CD14-positive monocyte (primary cell): Measurements from ENCODE around the gene C4orf54. TPM values are rescaled to one million over a fixed set of nuclear protein-coding genes. Genes with fewer than 3 reads are reported as not detected.

Experiments
- DNase-seq, 3 donors: peaks; one replicate each; pipeline ENCODE4 v3.0.0-alpha.2; 2011 to 2022
- H2AFZ ChIP-seq: 2 replicates; pipeline ENCODE4 v1.6.0; 2012; ENCODE audit warnings: mild to moderate bottlenecking, low read depth, low read length, inconsistent platforms; ENCODE audit not compliant: insufficient read depth, poor library complexity, severe bottlenecking
- H3K27ac ChIP-seq, 2 donors: 1 replicate in 1 of 2; 2 replicates in 1 of 2; pipeline ENCODE4 v1.5.1; 2012 to 2013; ENCODE audit warnings: low read length in 2 of 2, control low read depth in 1 of 2, inconsistent platforms in 1 of 2, low read depth in 1 of 2, mild to moderate bottlenecking in 1 of 2
- H3K27me3 ChIP-seq, 2 donors: one replicate each; pipeline versions ENCODE4 v1.6.0 to v1.6.1; 2011 to 2013; ENCODE audit warnings: low read length in 2 of 2; ENCODE audit not compliant: control insufficient read depth in 2 of 2, insufficient read depth in 2 of 2
- H3K36me3 ChIP-seq, 2 donors: replicated peaks in 1 of 2; 1 replicate in 1 of 2; 2 replicates in 1 of 2; pipeline versions ENCODE4 v1.5.1 to v1.6.1; 2012 to 2013; ENCODE audit warnings: low read length in 2 of 2, control low read depth in 1 of 2, inconsistent platforms in 1 of 2, mild to moderate bottlenecking in 1 of 2; ENCODE audit not compliant: insufficient read depth in 2 of 2, control insufficient read depth in 1 of 2
- H3K4me1 ChIP-seq, 2 donors: 1 replicate in 1 of 2; 2 replicates in 1 of 2; pipeline versions ENCODE4 v1.5.1 to v1.6.1; 2012 to 2013; ENCODE audit warnings: low read length in 2 of 2, control low read depth in 1 of 2, inconsistent platforms in 1 of 2, mild to moderate bottlenecking in 1 of 2, moderate library complexity in 1 of 2; ENCODE audit not compliant: insufficient read depth in 2 of 2, control insufficient read depth in 1 of 2
- H3K4me2 ChIP-seq: replicated peaks from 2 replicates; pipeline ENCODE3; 2012; ENCODE audit warnings: low read length, moderate library complexity, mild to moderate bottlenecking; ENCODE audit not compliant: poor library complexity, severe bottlenecking; ENCODE audit errors: extremely low read depth
- H3K4me3 ChIP-seq, 3 experiments: fragments of 200-600 bp in 1 of 3; sonication (generic) in 1 of 3; replicated peaks in 1 of 3; 1 replicate in 2 of 3; 2 replicates in 1 of 3; pipeline ENCODE4 v1.5.1; 2011 to 2013; ENCODE audit warnings: low read length in 3 of 3, mild to moderate bottlenecking in 3 of 3, control low read depth in 2 of 3, low read depth in 2 of 3, inconsistent platforms in 1 of 3, moderate library complexity in 1 of 3
- H3K79me2 ChIP-seq: 2 replicates; pipeline ENCODE4 v1.6.0; 2012; ENCODE audit warnings: mild to moderate bottlenecking, control low read depth, inconsistent platforms, low read length, moderate library complexity; ENCODE audit not compliant: insufficient read depth
- H3K9ac ChIP-seq: 2 replicates; pipeline ENCODE4 v1.6.0; 2017; ENCODE audit warnings: low read length, mild to moderate bottlenecking; ENCODE audit not compliant: insufficient read depth, poor library complexity, severe bottlenecking
- H3K9me3 ChIP-seq, 2 donors: replicated peaks in 1 of 2; 1 replicate in 1 of 2; 2 replicates in 1 of 2; pipeline versions ENCODE4 v1.5.1 to v1.6.1; 2012 to 2013; ENCODE audit warnings: low read length in 2 of 2, control low read depth in 1 of 2; ENCODE audit not compliant: control insufficient read depth in 1 of 2, insufficient read depth in 1 of 2
- H4K20me1 ChIP-seq: 2 replicates; pipeline ENCODE4 v1.6.0; 2012; ENCODE audit warnings: mild to moderate bottlenecking, low read length, control low read depth, moderate library complexity; ENCODE audit not compliant: insufficient read depth
- H3K27ac Mint-ChIP-seq, 7 donors: one replicate each; pipeline ENCODE4 v1.8.0; 2020; ENCODE audit warnings: mild to moderate bottlenecking in 7 of 7, mixed read lengths in 7 of 7, moderate library complexity in 6 of 7, inconsistent platforms in 2 of 7
- H3K27me3 Mint-ChIP-seq, 3 donors: one replicate each; pipeline ENCODE4 v1.8.0; 2021 to 2022; ENCODE audit warnings: low read depth in 3 of 3, mild to moderate bottlenecking in 3 of 3, mixed read lengths in 3 of 3, moderate library complexity in 3 of 3, inconsistent platforms in 1 of 3
- H3K36me3 Mint-ChIP-seq, 2 donors: one replicate each; pipeline ENCODE4 v1.8.0; 2020; ENCODE audit warnings: mixed read lengths in 2 of 2, inconsistent platforms in 1 of 2, mild to moderate bottlenecking in 1 of 2
- H3K4me1 Mint-ChIP-seq: one replicate; pipeline ENCODE4 v1.8.0; 2020; ENCODE audit warnings: mild to moderate bottlenecking, mixed read lengths
- H3K4me3 Mint-ChIP-seq, 2 donors: one replicate each; pipeline ENCODE4 v1.8.0; 2020; ENCODE audit warnings: mild to moderate bottlenecking in 2 of 2, mixed read lengths in 2 of 2, moderate library complexity in 1 of 2
- H3K9me3 Mint-ChIP-seq, 7 donors: one replicate each; pipeline ENCODE4 v1.8.0; 2020 to 2022; ENCODE audit warnings: mixed read lengths in 7 of 7, mild to moderate bottlenecking in 6 of 7, moderate library complexity in 6 of 7, inconsistent platforms in 2 of 7
- CTCF ChIP-seq: fragments of 200-600 bp; IDR thresholded peaks from one replicate; pipeline ENCODE4 v1.8.0; 2022; ENCODE audit warnings: antibody characterized with exemption, mild to moderate bottlenecking
- WGBS: methylation state at CpG from one replicate; pipeline ENCODE4 v1.1.5; 2013; ENCODE audit warnings: missing lambda C conversion rate; ENCODE audit not compliant: insufficient coverage; 5-methylcytosine and 5-hydroxymethylcytosine counted together
- intact Hi-C, 2 donors: fragments of 100-400 bp; cut with micrococcal nuclease; formaldehyde crosslinking; loops; one replicate each; pipeline versions ENCODE4 v1.15.0 to v1.15.1; 2023
- polyA plus RNA-seq, 3 donors: library from polyadenylated mRNA; depleted of rRNA in 1 of 3; unstranded in 2 of 3; stranded (reverse) in 1 of 3; fragments of 300-500 nt in 2 of 3; fragments of >200 nt in 1 of 3; fragmentation: Illumina TruSeq in 2 of 3; gene quantifications; 1 replicate in 2 of 3; 2 replicates in 1 of 3; pipeline ENCODE4 v1.2.3, GENCODE V29; 2012 to 2021

C4orf54 gene
- polyA plus RNA-seq, 3 donors: not detected

DNA sequence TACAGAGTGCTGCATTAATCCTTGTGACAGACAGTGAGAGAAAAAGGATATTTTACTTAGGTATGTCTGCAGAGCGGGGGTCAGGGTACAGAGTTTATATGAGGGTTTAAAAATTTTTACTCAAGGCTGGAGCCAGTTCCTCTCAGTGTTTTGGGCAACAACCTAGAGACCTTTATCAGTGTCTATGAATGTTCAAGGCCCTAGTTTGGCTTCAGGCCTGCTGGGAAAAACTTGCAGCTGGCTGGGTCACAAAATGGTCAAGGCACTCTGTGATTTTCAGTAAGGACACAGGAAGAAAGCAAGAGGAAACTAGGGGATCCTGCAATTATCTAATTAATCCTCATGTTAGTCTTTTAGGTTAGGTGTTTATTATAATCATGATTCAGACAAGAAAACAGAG is 10.8 kb upstream of the C4orf54 start:
- no peak for DNase-seq
- no peaks in the 10 kb centered on the region for H3K27me3 ChIP-seq
- TF ChIP-seq CTCF: no peak
- H4K20me1 ChIP-seq: no peaks in the 10 kb centered on the region
- H2AFZ ChIP-seq: no peak overlapping the region
- H3K9ac ChIP-seq: no peak overlapping the region
- H3K4me3 ChIP-seq: no peak overlapping the region
- Mint-ChIP-seq H3K27me3 (no peaks in the 10 kb centered on the region), H3K4me1 (no peaks in the 10 kb centered on the region), H3K4me3 (no peak overlapping the region), H3K36me3 (no peaks in the 10 kb centered on the region), H3K27ac (no peak overlapping the region), H3K9me3 (peaks cover 9 to 25% (median 19%) of the 10 kb centered on the region in 7 donors)
- intact Hi-C loops: no loop called here
- peaks cover 16 to 19% of the 10 kb centered on the region in 2 donors for H3K9me3 ChIP-seq
- WGBS: 100% methylated on average over 1 of the region's 1 CpG
- H3K27ac ChIP-seq: no peak overlapping the region
- H3K4me1 ChIP-seq: no peaks in the 10 kb centered on the region
- H3K36me3 ChIP-seq: no peaks in the 10 kb centered on the region
- H3K4me2 ChIP-seq: no peak overlapping the region
- no peaks in the 10 kb centered on the region for H3K79me2 ChIP-seq

DNA sequence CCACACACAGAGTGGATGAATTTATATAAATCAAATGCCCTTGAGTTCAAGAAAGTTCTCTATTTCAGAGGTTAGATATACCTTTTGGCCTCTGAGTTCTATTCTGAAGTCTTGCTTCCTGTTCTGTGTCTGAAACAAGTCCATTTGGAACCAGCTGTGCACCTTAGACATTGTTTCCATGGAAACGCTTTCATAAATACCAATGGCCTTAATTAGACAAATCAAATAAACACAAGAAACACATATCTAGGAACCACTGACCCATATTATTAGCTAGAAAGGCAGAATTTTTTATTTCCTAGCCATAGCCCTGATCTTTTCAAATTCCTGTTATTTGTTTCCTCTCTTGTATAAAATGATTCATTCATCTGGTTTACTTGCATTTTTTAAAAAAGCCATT is 8.4 kb upstream of the C4orf54 start:
- Histone ChIP-seq H3K9me3 (peaks cover 5 to 12% of the 10 kb centered on the region in 2 donors), H3K79me2 (no peaks in the 10 kb centered on the region), H4K20me1 (no peaks in the 10 kb centered on the region), H3K4me3 (no peak overlapping the region), H3K27ac (no peak overlapping the region), H2AFZ (no peak overlapping the region), H3K27me3 (no peaks in the 10 kb centered on the region), H3K9ac (no peak overlapping the region), H3K36me3 (no peaks in the 10 kb centered on the region), H3K4me2 (no peak overlapping the region), H3K4me1 (no peaks in the 10 kb centered on the region)
- Mint-ChIP-seq H3K9me3 (peaks cover 3 to 7% (median 4%) of the 10 kb centered on the region in 7 donors), H3K4me3 (no peak overlapping the region), H3K27ac (no peak overlapping the region), H3K36me3 (no peaks in the 10 kb centered on the region), H3K4me1 (no peaks in the 10 kb centered on the region), H3K27me3 (no peaks in the 10 kb centered on the region)
- DNase-seq: no peak
- intact Hi-C loops: no loop called here
- TF ChIP-seq CTCF: no peak
- WGBS: no CpG with 5 or more reads among the region's 1 CpG
